SU-DHL-6 (cell line): Measurements from ENCODE around the gene MOB1A.

Source experiments
- H2AFZ ChIP-seq: fragments of 200-600 bp; sonication (generic); 2 replicates; pipeline ENCODE4 v1.6.1; 2014; ENCODE audit warnings: low read depth, mild to moderate bottlenecking, moderate library complexity, mixed read lengths, antibody characterized with exemption, low read length; ENCODE audit not compliant: severe bottlenecking
- H3F3A ChIP-seq: fragments of 200-600 bp; shearing (Covaris generic); 2 replicates; pipeline ENCODE4 v1.6.0; 2016; ENCODE audit warnings: antibody characterized with exemption, mild to moderate bottlenecking; ENCODE audit not compliant: insufficient read depth
- H3K27ac ChIP-seq: fragments of 200-600 bp; sonication (generic); 2 replicates; pipeline ENCODE4 v1.5.1; 2016; ENCODE audit warnings: low read depth, mild to moderate bottlenecking, low read length, moderate library complexity, mixed read lengths
- H3K27me3 ChIP-seq: fragments of 200-600 bp; sonication (generic), shearing (Covaris generic); 2 replicates; pipeline ENCODE4 v1.6.0; 2014; ENCODE audit warnings: mild to moderate bottlenecking, low read length
- H3K36me3 ChIP-seq: fragments of 200-600 bp; sonication (generic); 2 replicates; pipeline ENCODE4 v1.6.1; 2014; ENCODE audit warnings: mild to moderate bottlenecking, low read length, mixed read lengths
- H3K4me2 ChIP-seq: fragments of 300-600, 200-600 bp; shearing (Covaris generic), sonication (generic); 2 replicates; pipeline ENCODE4 v1.6.0; 2014; ENCODE audit warnings: low read length, low read depth, mild to moderate bottlenecking; ENCODE audit not compliant: poor library complexity, severe bottlenecking
- H3K4me3 ChIP-seq: fragments of 200-600 bp; sonication (generic); 2 replicates; pipeline ENCODE4 v1.5.1; 2014; ENCODE audit warnings: antibody characterized with exemption, low read length, mild to moderate bottlenecking, mixed read lengths; ENCODE audit not compliant: insufficient read depth, poor library complexity, severe bottlenecking
- H3K79me2 ChIP-seq: fragments of 200-600 bp; sonication (generic); 2 replicates; pipeline ENCODE4 v1.6.1; 2014; ENCODE audit warnings: mild to moderate bottlenecking, low read length, moderate library complexity; ENCODE audit not compliant: insufficient read depth
- H3K9ac ChIP-seq: fragments of 200-600 bp; sonication (generic); 2 replicates; pipeline ENCODE4 v1.7.0; 2014; ENCODE audit warnings: mild to moderate bottlenecking, low read length
- H3K9me2 ChIP-seq: fragments of 200-600 bp; sonication (generic); replicated peaks from 2 replicates; pipeline ENCODE4 v1.6.1; 2014; ENCODE audit warnings: low read length; ENCODE audit not compliant: insufficient read depth
- H3K9me3 ChIP-seq: fragments of 200-600 bp; sonication (generic); 2 replicates; pipeline ENCODE4 v1.6.1; 2014; ENCODE audit warnings: low read length, mixed read lengths; ENCODE audit not compliant: insufficient read depth
- H4K20me1 ChIP-seq: fragments of 200-600 bp; sonication (generic); 2 replicates; pipeline ENCODE4 v1.6.1; 2014; ENCODE audit warnings: low read depth, mild to moderate bottlenecking, antibody characterized with exemption, low read length, moderate library complexity, mixed read lengths
- EZH2phosphoT487 ChIP-seq: fragments of 200-600 bp; sonication (generic), shearing (Covaris generic); conservative IDR thresholded peaks from 2 replicates; pipeline ENCODE4 v1.6.1; 2018; ENCODE audit warnings: mild to moderate bottlenecking, antibody characterized with exemption, low read length, moderate library complexity, mixed read lengths
- TF ChIP-seq, protein P1 (sequence below): fragments of 200-600 bp; sonication (generic); IDR thresholded peaks from one replicate; pipeline ENCODE4 v1.5.1; 2017; ENCODE audit warnings: antibody characterized with exemption, mild to moderate bottlenecking, low read length, moderate library complexity; ENCODE audit not compliant: insufficient read depth, poor library complexity, severe bottlenecking

MOB1A gene

DNA sequence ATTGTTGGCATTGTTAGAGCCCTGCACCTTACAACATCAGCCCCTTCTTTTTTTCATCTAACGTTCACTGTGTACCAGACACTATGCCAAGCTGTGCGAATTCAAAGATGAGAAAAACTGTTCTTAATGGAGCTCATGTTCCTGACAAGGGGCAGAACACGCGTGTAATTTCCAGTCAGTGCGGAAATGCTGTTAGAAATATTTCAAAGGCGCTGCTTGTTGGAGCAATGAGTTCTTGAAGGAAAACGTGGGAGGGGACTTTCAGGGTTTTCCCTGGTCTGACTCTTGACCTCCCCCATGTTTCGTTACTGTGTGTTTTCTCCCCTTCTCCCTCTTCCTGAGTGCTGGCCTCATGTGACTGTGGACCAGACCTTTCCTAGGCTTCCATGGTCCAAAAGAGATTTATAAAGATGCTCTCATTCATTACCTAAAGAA is 21.2 kb upstream of the MOB1A start:
- Histone ChIP-seq H3K79me2 (peaks cover 63% of the 10 kb centered on the region), H3K27me3 (no peaks in the 10 kb centered on the region), H3K4me3 (peak overlapping the region; percentile 89), H3K36me3 (peaks cover 8% of the 10 kb centered on the region; the same call in 1 of the 2 replicates), H4K20me1 (peaks cover 23% of the 10 kb centered on the region), H3K9me2 (no peaks in the 10 kb centered on the region), H3K9ac (peak overlapping the region; percentile 95), H2AFZ (no peak overlapping the region), H3K4me2 (peak overlapping the region; percentile 85), H3K27ac (peak overlapping the region; percentile 88), H3K9me3 (no peaks in the 10 kb centered on the region), H3F3A (peaks cover 5% of the 10 kb centered on the region; the same call in 1 of the 2 replicates)
- TF ChIP-seq EZH2phosphoT487, result no peak
- TF ChIP-seq, protein P1, sequence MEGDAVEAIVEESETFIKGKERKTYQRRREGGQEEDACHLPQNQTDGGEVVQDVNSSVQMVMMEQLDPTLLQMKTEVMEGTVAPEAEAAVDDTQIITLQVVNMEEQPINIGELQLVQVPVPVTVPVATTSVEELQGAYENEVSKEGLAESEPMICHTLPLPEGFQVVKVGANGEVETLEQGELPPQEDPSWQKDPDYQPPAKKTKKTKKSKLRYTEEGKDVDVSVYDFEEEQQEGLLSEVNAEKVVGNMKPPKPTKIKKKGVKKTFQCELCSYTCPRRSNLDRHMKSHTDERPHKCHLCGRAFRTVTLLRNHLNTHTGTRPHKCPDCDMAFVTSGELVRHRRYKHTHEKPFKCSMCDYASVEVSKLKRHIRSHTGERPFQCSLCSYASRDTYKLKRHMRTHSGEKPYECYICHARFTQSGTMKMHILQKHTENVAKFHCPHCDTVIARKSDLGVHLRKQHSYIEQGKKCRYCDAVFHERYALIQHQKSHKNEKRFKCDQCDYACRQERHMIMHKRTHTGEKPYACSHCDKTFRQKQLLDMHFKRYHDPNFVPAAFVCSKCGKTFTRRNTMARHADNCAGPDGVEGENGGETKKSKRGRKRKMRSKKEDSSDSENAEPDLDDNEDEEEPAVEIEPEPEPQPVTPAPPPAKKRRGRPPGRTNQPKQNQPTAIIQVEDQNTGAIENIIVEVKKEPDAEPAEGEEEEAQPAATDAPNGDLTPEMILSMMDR, result no peak

DNA sequence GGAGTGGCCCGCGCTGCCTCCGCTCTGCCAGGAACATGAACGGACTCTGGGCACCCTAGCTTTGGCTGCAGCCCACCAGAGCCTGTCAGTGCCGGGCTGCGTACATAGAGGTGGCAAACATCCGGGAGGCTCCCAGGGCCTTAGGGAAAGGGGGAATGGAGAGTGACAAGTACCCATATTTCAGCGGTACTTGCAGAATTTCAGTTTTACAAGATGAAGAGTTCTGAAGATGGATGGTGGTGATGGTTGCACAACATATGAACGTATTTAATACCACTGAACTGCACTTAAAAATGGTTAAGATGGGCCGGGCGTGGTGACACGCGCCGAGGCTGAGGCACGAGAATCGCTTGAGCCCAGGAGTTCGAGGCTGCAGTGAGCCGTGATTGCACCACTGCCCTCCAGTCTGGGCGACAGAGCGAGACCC is 20.6 kb upstream of the MOB1A start:
- Histone ChIP-seq H3K27me3 (no peaks in the 10 kb centered on the region), H3K4me2 (peak overlapping the region; percentile 85), H3K4me3 (peak overlapping the region; percentile 89), H3F3A (peaks cover 5% of the 10 kb centered on the region; the same call in 1 of the 2 replicates), H3K27ac (peak overlapping the region; percentile 88), H3K79me2 (peaks cover 57% of the 10 kb centered on the region), H3K9me3 (no peaks in the 10 kb centered on the region), H2AFZ (no peak overlapping the region), H3K9me2 (no peaks in the 10 kb centered on the region), H3K36me3 (peaks cover 8% of the 10 kb centered on the region; the same call in 1 of the 2 replicates), H4K20me1 (peaks cover 18% of the 10 kb centered on the region), H3K9ac (peak overlapping the region; percentile 95)
- TF ChIP-seq, protein P1, result no peak
- no peak for TF ChIP-seq EZH2phosphoT487

DNA sequence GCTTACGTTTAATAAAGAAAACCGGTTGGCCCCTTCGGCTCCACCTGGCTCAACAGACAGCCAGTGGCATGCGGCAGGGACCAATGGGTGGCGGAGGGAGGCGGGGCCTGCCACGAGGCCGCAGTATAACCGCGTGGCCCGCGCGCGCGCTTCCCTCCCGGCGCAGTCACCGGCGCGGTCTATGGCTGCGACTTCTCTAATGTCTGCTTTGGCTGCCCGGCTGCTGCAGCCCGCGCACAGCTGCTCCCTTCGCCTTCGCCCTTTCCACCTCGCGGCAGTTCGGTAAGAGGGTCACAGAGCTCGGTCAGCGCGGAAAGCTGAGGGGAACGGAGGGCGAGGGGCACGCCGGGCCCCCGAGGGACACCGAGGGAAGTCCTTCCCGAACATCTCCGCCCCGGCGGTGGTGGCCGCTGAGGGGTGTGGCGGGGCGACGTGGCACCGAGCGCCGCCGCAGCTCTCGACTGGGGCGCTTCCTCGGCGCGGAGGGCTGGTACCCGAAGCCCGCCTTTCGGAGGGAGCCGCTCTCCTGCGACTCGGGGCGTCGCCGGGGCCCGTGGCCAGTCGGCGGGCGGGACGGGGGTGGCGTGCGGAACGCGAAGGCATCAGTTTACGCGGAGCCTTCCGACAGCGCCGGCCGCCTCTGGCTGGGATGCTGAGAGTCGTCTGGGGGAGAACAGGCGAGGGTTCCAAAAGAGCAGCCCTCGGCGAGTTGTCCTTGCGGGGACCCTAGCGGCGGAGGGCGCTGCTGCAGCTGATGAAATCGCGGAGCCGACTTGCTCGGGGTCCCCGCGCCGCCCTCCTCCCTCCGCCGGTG is 20.0 kb upstream of the MOB1A start, which contains the start of gene MTHFD2:
Gene MTHFD2, plus strand, starts transcription at position 155 of the 814 bp plus-strand sequence. Its CDS starts 27 bp downstream, at position 182.
- H2AFZ ChIP-seq, result peak within 1 kb of the TSS; percentile 79
- peaks cover 51% of the 10 kb centered on the region for H3K79me2 ChIP-seq
- peak within 1 kb of the TSS; percentile 89 for H3K4me3 ChIP-seq
- no peaks in the 10 kb centered on the region for H3K9me2 ChIP-seq
- H3K27ac ChIP-seq, result peak within 1 kb of the TSS; percentile 88
- H3F3A ChIP-seq, result peaks cover 5% of the 10 kb centered on the region; the same call in 1 of the 2 replicates
- no peaks in the 10 kb centered on the region for H3K27me3 ChIP-seq
- peaks cover 8% of the 10 kb centered on the region; the same call in 1 of the 2 replicates for H3K36me3 ChIP-seq
- TF ChIP-seq, protein P1, result peak; percentile 50
- no peak for TF ChIP-seq EZH2phosphoT487
- no peaks in the 10 kb centered on the region for H3K9me3 ChIP-seq
- H3K9ac ChIP-seq, result peak within 1 kb of the TSS; percentile 95
- H3K4me2 ChIP-seq, result peak within 1 kb of the TSS; percentile 85
- peaks cover 15% of the 10 kb centered on the region for H4K20me1 ChIP-seq
